SH-SY5Y (cell line): ENCODE data around the gene ATG2B.

Experiments used
- GATA2 ChIP-seq: IDR thresholded peaks from 2 replicates; pipeline ENCODE4 v1.6.1; 2011; ENCODE audit warnings: mild to moderate bottlenecking, low read depth, low read length
- GATA3 ChIP-seq: IDR thresholded peaks from 2 replicates; pipeline ENCODE4 v1.6.1; 2011; ENCODE audit warnings: low read depth, mild to moderate bottlenecking, low read length, moderate library complexity

GRCh38 chr14:96257056-96257455, 106.1 kb downstream of the ATG2B start:
- no peak for TF ChIP-seq GATA3
- no peak for TF ChIP-seq GATA2
